ENCODE results near the gene ZFYVE1.
"Not testable (repeated sequence)": the region's sequence is repeated elsewhere in the genome, so short reads cannot be mapped to it uniquely, and the experiment has no call there.

The ZFYVE1 gene

GRCh38 chr14:73055251-73055650 lies 28.3 kb upstream of the ZFYVE1 start:
- DNase-seq (ENCODE audit: low read depth), result no peak
- TF ChIP-seq CTCF (conservative IDR thresholded peaks at IDR 0.05; ENCODE audit: control insufficient read depth, insufficient read depth, low read depth, low read length), result no peak
- H3K4me3 ChIP-seq (ENCODE audit: control insufficient read depth, low read depth, low read length), result no peak overlapping the region

- DNase-seq (ENCODE audit: low read depth), result no peak
- TF ChIP-seq CTCF (conservative IDR thresholded peaks at IDR 0.05; ENCODE audit: control insufficient read depth, insufficient read depth, low read depth, low read length), result no peak
- no peak overlapping the region for H3K4me3 ChIP-seq (ENCODE audit: control insufficient read depth, low read depth, low read length)
Measured at GRCh38 chr14:73049428-73049827, 22.5 kb upstream of the ZFYVE1 start.

- no peak for TF ChIP-seq CTCF (conservative IDR thresholded peaks at IDR 0.05; ENCODE audit: control insufficient read depth, insufficient read depth, low read depth, low read length)
- no peak overlapping the region for H3K4me3 ChIP-seq (ENCODE audit: control insufficient read depth, low read depth, low read length)
- no peak for DNase-seq (ENCODE audit: low read depth)
Measured at GRCh38 chr14:73047808-73048207, 20.9 kb upstream of the ZFYVE1 start.

- peak; percentile 51 for DNase-seq (ENCODE audit: low read depth)
- not testable (repeated sequence) for H3K4me3 ChIP-seq (ENCODE audit: control insufficient read depth, low read depth, low read length)
Measured at GRCh38 chr14:73036706-73037450, 10.0 kb upstream of the ZFYVE1 start.

GRCh38 chr14:73027984-73028383 lies 1.1 kb upstream of the ZFYVE1 start:
- H3K4me3 ChIP-seq (ENCODE audit: control insufficient read depth, low read depth, low read length), result no peak overlapping the region
- DNase-seq (ENCODE audit: low read depth), result no peak
- TF ChIP-seq CTCF (conservative IDR thresholded peaks at IDR 0.05; ENCODE audit: control insufficient read depth, insufficient read depth, low read depth, low read length), result no peak

- peak overlapping the region; percentile 80 for H3K4me3 ChIP-seq (ENCODE audit: control insufficient read depth, low read depth, low read length)
- no peak for DNase-seq (ENCODE audit: low read depth)
- TF ChIP-seq CTCF (conservative IDR thresholded peaks at IDR 0.05; ENCODE audit: control insufficient read depth, insufficient read depth, low read depth, low read length), result no peak
Measured at GRCh38 chr14:73027546-73027945, 640 bp upstream of the ZFYVE1 start.

GRCh38 chr14:73026243-73026844 lies 562 bp downstream of the ZFYVE1 start:
- TF ChIP-seq CTCF (conservative IDR thresholded peaks at IDR 0.05; ENCODE audit: control insufficient read depth, insufficient read depth, low read depth, low read length), result no peak
- H3K4me3 ChIP-seq (ENCODE audit: control insufficient read depth, low read depth, low read length), result peak overlapping the region; percentile 80
- no peak for DNase-seq (ENCODE audit: low read depth)
